GM15510 (cell line): ENCODE data around the gene PXYLP1.

ENCODE experiments used
- POLR2A ChIP-seq: IDR thresholded peaks from 3 replicates; pipeline ENCODE4 v1.6.1; 2011; ENCODE audit warnings: borderline replicate concordance; ENCODE audit not compliant: insufficient read length; ENCODE audit errors: extremely low read depth

Gene PXYLP1

GRCh38 chr3:141253326-141253725, 21.7 kb downstream of the PXYLP1 start:
- TF ChIP-seq POLR2A = no peak

- no peak for TF ChIP-seq POLR2A
Observed at GRCh38 chr3:141253811-141254210, 22.2 kb downstream of the PXYLP1 start.

GRCh38 chr3:141255137-141255845, 23.7 kb downstream of the PXYLP1 start:
- no peak for TF ChIP-seq POLR2A

GRCh38 chr3:141255846-141256261, 24.2 kb downstream of the PXYLP1 start:
- TF ChIP-seq POLR2A = no peak

- no peak for TF ChIP-seq POLR2A
Observed at GRCh38 chr3:141256820-141257219, 25.2 kb downstream of the PXYLP1 start.

- TF ChIP-seq POLR2A = no peak
Observed at GRCh38 chr3:141257961-141258360, 26.3 kb downstream of the PXYLP1 start.

GRCh38 chr3:141258973-141259372, 27.3 kb downstream of the PXYLP1 start:
- no peak for TF ChIP-seq POLR2A

GRCh38 chr3:141259821-141260629, 28.4 kb downstream of the PXYLP1 start:
- no peak for TF ChIP-seq POLR2A

GRCh38 chr3:141260630-141260927, 29.0 kb downstream of the PXYLP1 start:
- no peak for TF ChIP-seq POLR2A

GRCh38 chr3:141261472-141262307, 30.1 kb downstream of the PXYLP1 start:
- TF ChIP-seq POLR2A = no peak

GRCh38 chr3:141262308-141262705, 30.7 kb downstream of the PXYLP1 start:
- no peak for TF ChIP-seq POLR2A

- TF ChIP-seq POLR2A = no peak
Observed at GRCh38 chr3:141266186-141266585, 34.6 kb downstream of the PXYLP1 start.

- peak; percentile 9 for TF ChIP-seq POLR2A
Observed at GRCh38 chr3:141266797-141267555, 35.4 kb downstream of the PXYLP1 start.

- no peak for TF ChIP-seq POLR2A
Observed at GRCh38 chr3:141267629-141268028, 36.0 kb downstream of the PXYLP1 start.

GRCh38 chr3:141268306-141268705, 36.7 kb downstream of the PXYLP1 start:
- no peak for TF ChIP-seq POLR2A

- no peak for TF ChIP-seq POLR2A
Observed at GRCh38 chr3:141268791-141269190, 37.2 kb downstream of the PXYLP1 start.

- no peak for TF ChIP-seq POLR2A
Observed at GRCh38 chr3:141269961-141270360, 38.3 kb downstream of the PXYLP1 start.
